Tibial nerve (tissue), 4 donors: ENCODE data around the gene PLEKHA6. TPM values are rescaled to one million over a fixed set of nuclear protein-coding genes. Genes with fewer than 3 reads are reported as not detected.
A peak's percentile ranks its signal among the peaks of the same experiment; 100 is the strongest.

Source experiments
- DNase-seq, 2 donors: peaks; one replicate each; pipeline ENCODE4 v3.0.0-alpha.2; 2019; ENCODE audit warnings: low spot score in 2 of 2
- H3K27ac ChIP-seq, 4 donors: fragments of 200-600 bp; sonication (generic) in 3 of 4; one replicate each; pipeline ENCODE4 v1.5.1; 2017 to 2019; ENCODE audit warnings: mild to moderate bottlenecking in 1 of 4
- H3K27me3 ChIP-seq, 2 donors: fragments of 200-600 bp; sonication (generic) in 1 of 2; one replicate each; pipeline versions ENCODE4 v1.5.1 to v1.6.0; 2017 to 2019
- H3K36me3 ChIP-seq, 3 donors: fragments of 200-600 bp; sonication (generic); one replicate each; pipeline ENCODE4 v1.5.1; 2018 to 2019
- H3K4me1 ChIP-seq, 4 donors: fragments of 200-600 bp; sonication (generic) in 3 of 4; one replicate each; pipeline ENCODE4 v1.5.1; 2017 to 2019
- H3K4me3 ChIP-seq, 4 donors: fragments of 200-600 bp; sonication (generic) in 3 of 4; one replicate each; pipeline ENCODE4 v1.5.1; 2017 to 2019; ENCODE audit warnings: mild to moderate bottlenecking in 1 of 4, moderate library complexity in 1 of 4
- H3K9me3 ChIP-seq, 4 donors: fragments of 200-600 bp; sonication (generic) in 3 of 4; one replicate each; pipeline ENCODE4 v1.5.1; 2017 to 2019
- CTCF ChIP-seq, 5 experiments: fragments of 200-600 bp in 3 of 5; fragments of 450-650 bp in 2 of 5; sonication (generic) in 3 of 5; IDR thresholded peaks; one replicate each; pipeline ENCODE4 v1.5.1; 2016 to 2019; ENCODE audit warnings: antibody characterized with exemption in 5 of 5, mild to moderate bottlenecking in 3 of 5, moderate library complexity in 2 of 5
- EP300 ChIP-seq, 2 donors: sonication (generic); formaldehyde crosslinking; IDR thresholded peaks; one replicate each; pipeline ENCODE4 v1.6.1; 2017; ENCODE audit warnings: antibody characterized with exemption in 2 of 2, mild to moderate bottlenecking in 1 of 2
- POLR2A ChIP-seq, 2 donors: fragments of 450-650 bp; IDR thresholded peaks; one replicate each; pipeline ENCODE4 v1.6.1; 2017; ENCODE audit warnings: antibody characterized with exemption in 2 of 2, mild to moderate bottlenecking in 2 of 2, moderate library complexity in 2 of 2
- WGBS, 2 donors: methylation state at CpG; one replicate each; pipeline ENCODE4 v1.1.5; 2018; 5-methylcytosine and 5-hydroxymethylcytosine counted together
- total RNA-seq, 4 donors: library from RNA; depleted of rRNA; stranded (reverse); fragments of >200 nt; gene quantifications; one replicate each; pipeline ENCODE4 v1.1.0, GENCODE V29; 2016

PLEKHA6 gene, protein sequence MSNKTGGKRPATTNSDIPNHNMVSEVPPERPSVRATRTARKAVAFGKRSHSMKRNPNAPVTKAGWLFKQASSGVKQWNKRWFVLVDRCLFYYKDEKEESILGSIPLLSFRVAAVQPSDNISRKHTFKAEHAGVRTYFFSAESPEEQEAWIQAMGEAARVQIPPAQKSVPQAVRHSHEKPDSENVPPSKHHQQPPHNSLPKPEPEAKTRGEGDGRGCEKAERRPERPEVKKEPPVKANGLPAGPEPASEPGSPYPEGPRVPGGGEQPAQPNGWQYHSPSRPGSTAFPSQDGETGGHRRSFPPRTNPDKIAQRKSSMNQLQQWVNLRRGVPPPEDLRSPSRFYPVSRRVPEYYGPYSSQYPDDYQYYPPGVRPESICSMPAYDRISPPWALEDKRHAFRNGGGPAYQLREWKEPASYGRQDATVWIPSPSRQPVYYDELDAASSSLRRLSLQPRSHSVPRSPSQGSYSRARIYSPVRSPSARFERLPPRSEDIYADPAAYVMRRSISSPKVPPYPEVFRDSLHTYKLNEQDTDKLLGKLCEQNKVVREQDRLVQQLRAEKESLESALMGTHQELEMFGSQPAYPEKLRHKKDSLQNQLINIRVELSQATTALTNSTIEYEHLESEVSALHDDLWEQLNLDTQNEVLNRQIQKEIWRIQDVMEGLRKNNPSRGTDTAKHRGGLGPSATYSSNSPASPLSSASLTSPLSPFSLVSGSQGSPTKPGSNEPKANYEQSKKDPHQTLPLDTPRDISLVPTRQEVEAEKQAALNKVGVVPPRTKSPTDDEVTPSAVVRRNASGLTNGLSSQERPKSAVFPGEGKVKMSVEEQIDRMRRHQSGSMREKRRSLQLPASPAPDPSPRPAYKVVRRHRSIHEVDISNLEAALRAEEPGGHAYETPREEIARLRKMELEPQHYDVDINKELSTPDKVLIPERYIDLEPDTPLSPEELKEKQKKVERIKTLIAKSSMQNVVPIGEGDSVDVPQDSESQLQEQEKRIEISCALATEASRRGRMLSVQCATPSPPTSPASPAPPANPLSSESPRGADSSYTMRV
- total RNA-seq: 10 to 100 TPM in 3 of 4 donors, 1 to 10 TPM in 1; 6.6 to 13.9 (median 12.1) TPM

DNA sequence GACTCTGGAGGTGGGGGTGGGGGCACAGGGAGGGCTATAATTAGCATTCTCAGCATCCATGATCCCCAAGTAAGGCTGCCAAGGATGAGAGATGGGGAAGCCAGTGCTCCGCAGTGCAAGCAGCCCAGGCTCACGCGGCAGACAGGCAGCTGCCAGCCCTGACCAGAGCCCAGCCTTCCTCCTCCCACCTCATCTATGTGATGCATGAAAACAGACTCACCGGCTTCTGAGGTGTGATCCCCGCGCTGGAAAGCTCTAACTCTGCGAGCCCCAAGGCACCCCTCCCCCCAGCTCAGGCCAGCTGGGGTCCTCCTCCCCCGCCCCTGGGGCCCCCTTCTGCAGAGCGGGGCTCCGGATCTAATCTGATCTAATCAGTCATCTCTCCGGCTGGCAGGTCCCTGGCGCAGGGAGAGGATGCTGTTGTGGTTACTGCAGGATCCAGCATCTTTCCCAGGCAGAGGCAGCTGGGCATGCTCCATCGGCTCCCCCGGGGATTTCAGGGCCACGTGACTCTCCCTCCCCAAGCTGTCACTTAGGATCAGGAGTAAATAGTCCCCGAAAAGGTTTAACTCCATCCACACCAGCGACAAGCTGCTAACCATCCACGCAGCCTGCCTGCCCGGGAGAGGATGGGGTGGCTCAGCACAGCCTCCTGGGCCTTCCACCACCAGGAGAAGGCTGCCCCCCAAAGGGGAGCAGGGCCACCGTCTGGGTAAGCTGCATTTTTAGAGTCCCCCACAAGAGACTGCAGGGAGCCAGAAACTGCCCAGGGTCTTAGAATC lies at the start of gene PLEKHA6:
Gene PLEKHA6 (minus strand): TSS at position 456 of the 782 bp plus-strand sequence. CDS start 86,202 bp downstream, outside the sequence.
- WGBS, 2 donors: 14 to 17% methylated on average over 15 to 16 of the region's 20 CpGs
- TF ChIP-seq CTCF (IDR thresholded peaks at IDR 0.05): peak in 1 of 5 experiments; percentile 26
- no peak for TF ChIP-seq EP300 (IDR thresholded peaks at IDR 0.05)

GRCh38 chr1:204409123-204409522 lies 49.4 kb upstream of the PLEKHA6 start:
- no peak for DNase-seq
- TF ChIP-seq POLR2A (IDR thresholded peaks at IDR 0.05) (no peak), CTCF (IDR thresholded peaks at IDR 0.05) (no peak), EP300 (IDR thresholded peaks at IDR 0.05) (no peak)
- H3K4me3 ChIP-seq: peak overlapping the region; percentile 74 to 85 (median 80)
- peaks cover 0 to 47% (median 30%) of the 10 kb centered on the region in 4 donors for H3K4me1 ChIP-seq
- H3K36me3 ChIP-seq: peaks cover 0 to 14% (median 0%) of the 10 kb centered on the region in 3 donors
- H3K27me3 ChIP-seq: no peaks in the 10 kb centered on the region
- H3K27ac ChIP-seq: peak overlapping the region in 3 of 4 donors; percentile 98 to 99 (median 99)
- H3K9me3 ChIP-seq: no peaks in the 10 kb centered on the region
- 1 to 2% methylated on average over 3 of the region's 3 CpGs for WGBS, 2 donors

More for the DNA sequence above, at the start of gene PLEKHA6:
- peaks cover 0 to 21% (median 9%) of the 10 kb centered on the region in 4 donors for H3K4me1 ChIP-seq
- DNase-seq: no peak
- no peaks in the 10 kb centered on the region for H3K36me3 ChIP-seq
- H3K27me3 ChIP-seq: peaks cover 0 to 17% of the 10 kb centered on the region in 2 donors
- H3K4me3 ChIP-seq: no peak within 1 kb of the TSS
- H3K27ac ChIP-seq: no peak within 1 kb of the TSS
- no peaks in the 10 kb centered on the region for H3K9me3 ChIP-seq

DNA sequence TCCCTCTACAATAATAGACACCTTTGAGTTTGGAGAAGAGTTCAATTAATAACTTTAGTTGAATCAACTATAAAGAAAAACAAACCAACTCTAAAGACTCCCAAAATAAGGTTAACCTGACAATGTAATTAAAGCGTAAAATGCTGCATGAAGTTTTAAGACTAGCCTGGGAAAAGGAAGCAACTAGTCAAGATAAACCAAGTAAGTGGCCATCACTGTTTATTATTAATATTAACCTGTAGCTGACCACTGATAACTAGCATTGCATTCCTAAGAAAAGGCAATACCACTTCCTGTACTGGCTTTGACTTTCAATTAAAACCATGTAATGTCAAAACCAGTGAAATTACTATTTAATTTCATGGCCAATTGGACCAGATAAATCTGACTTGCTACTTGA lies 48.9 kb upstream of the PLEKHA6 start:
- Histone ChIP-seq H3K27ac (peak overlapping the region in 3 of 4 donors; percentile 98 to 99 (median 99)), H3K4me1 (peaks cover 0 to 52% (median 30%) of the 10 kb centered on the region in 4 donors), H3K36me3 (peaks cover 0 to 19% (median 0%) of the 10 kb centered on the region in 3 donors), H3K4me3 (peak overlapping the region; percentile 74 to 85 (median 80)), H3K27me3 (no peaks in the 10 kb centered on the region), H3K9me3 (no peaks in the 10 kb centered on the region)
- no peak for DNase-seq
- WGBS, 2 donors: 0 to 2% methylated on average over 1 of the region's 1 CpG
- TF ChIP-seq POLR2A (IDR thresholded peaks at IDR 0.05) (no peak), EP300 (IDR thresholded peaks at IDR 0.05) (no peak), CTCF (IDR thresholded peaks at IDR 0.05) (no peak)

DNA sequence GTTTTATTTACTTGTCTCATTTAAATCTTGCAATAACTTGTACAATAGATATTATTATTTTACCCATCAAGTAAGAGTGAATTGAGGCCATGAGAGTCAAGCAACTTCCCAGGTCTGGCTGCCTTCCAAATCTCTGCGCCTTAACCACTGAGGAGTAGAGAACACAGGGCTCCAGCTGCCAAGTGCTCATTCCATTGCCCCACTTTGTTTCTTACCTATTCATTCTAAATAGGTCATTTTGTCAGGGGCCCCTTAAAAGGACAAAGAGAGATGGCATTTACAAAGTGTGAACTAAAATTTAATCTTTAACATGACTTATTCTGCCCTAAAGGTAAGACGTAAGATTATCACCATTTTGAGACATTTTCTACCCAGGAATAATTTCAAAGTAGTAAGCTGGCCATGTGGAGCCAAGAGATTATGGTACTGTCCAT lies 48.4 kb upstream of the PLEKHA6 start:
- peaks cover 0 to 22% (median 0%) of the 10 kb centered on the region in 3 donors for H3K36me3 ChIP-seq
- 2 to 3% methylated on average over 2 of the region's 2 CpGs for WGBS, 2 donors
- peak overlapping the region; percentile 74 to 85 (median 80) for H3K4me3 ChIP-seq
- DNase-seq: peak; percentile 73 to 81
- no peak for TF ChIP-seq EP300 (IDR thresholded peaks at IDR 0.05)
- no peak for TF ChIP-seq CTCF (IDR thresholded peaks at IDR 0.05)
- no peak for TF ChIP-seq POLR2A (IDR thresholded peaks at IDR 0.05)
- no peaks in the 10 kb centered on the region for H3K27me3 ChIP-seq
- H3K9me3 ChIP-seq: no peaks in the 10 kb centered on the region
- H3K27ac ChIP-seq: peak overlapping the region in 3 of 4 donors; percentile 64 to 99 (median 98)
- peaks cover 0 to 54% (median 30%) of the 10 kb centered on the region in 4 donors for H3K4me1 ChIP-seq
